IPS-20b (cell line): ENCODE results near the gene NR3C1.

ENCODE experiments used
- H3K27ac ChIP-seq: one replicate; pipeline ENCODE4 v1.5.1; 2013; ENCODE audit warnings: low read length
- H3K27me3 ChIP-seq: 2 replicates; pipeline ENCODE4 v1.6.1; 2013; ENCODE audit warnings: mild to moderate bottlenecking, low read length, inconsistent platforms; ENCODE audit not compliant: insufficient read depth
- H3K36me3 ChIP-seq: 2 replicates; pipeline ENCODE4 v1.6.1; 2013; ENCODE audit warnings: low read depth, mild to moderate bottlenecking, inconsistent platforms, low read length, moderate library complexity; ENCODE audit not compliant: insufficient read depth
- H3K4me1 ChIP-seq: 2 replicates; pipeline ENCODE4 v1.6.1; 2013; ENCODE audit warnings: mild to moderate bottlenecking, control low read depth, inconsistent platforms, low read length, moderate library complexity; ENCODE audit not compliant: insufficient read depth
- H3K4me3 ChIP-seq: 2 replicates; pipeline ENCODE4 v1.5.1; 2013; ENCODE audit warnings: mild to moderate bottlenecking, low read length, inconsistent platforms
- H3K9ac ChIP-seq: 2 replicates; pipeline ENCODE4 v1.6.1; 2013; ENCODE audit warnings: low read depth, mild to moderate bottlenecking, inconsistent platforms, low read length, moderate library complexity
- H3K9me3 ChIP-seq: 2 replicates; pipeline ENCODE4 v1.6.1; 2013; ENCODE audit warnings: mild to moderate bottlenecking, low read depth, low read length, inconsistent platforms; ENCODE audit not compliant: insufficient read depth

NR3C1 gene

GRCh38 chr5:143435210-143435657, 31.7 kb upstream of the NR3C1 start:
- no peak overlapping the region for H3K27ac ChIP-seq
- no peak overlapping the region for H3K9ac ChIP-seq

DNA sequence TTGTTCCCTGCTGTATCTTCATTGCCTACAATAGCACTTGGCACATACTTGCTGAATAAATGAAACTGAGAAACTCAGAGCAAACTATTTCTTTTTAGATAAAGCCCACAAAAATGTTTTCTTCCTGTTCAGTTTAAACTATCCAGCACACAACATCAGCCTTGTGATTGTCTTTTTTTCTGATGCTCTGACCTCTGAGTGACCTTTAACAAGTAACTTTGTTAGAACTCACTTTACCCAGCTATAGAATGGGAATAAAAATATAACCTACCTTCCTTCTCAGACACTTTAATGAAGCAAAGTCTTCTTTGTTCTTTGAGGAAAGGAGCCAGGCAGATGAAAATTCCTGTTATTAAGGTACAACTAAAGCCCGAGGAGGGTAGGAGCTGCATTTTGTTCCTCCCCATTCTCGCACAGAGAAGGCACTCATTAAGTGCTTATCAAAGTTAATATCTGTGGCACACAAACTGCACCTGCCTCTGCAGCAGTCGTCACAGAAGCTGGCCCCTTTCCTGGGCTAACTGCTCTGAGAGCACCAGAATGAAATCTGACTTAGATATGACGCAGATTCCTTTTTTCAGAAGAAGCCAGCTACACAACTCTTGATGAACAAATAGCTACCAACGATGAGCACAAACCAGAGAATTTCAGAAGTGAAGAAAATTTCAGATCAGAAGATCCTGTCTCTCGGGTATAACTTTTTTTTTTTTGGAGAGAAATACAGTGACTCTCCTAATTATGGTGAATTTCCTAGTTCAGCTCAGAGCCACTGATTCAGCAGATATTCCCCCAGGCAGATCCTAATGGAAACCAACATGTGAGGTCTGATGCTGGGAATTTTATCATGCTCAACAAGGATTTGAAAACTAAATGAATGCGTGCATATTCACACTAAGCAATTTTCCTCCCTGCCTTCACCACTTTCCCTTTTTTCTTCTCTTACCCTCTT, 31.0 kb upstream of the NR3C1 start:
- Histone ChIP-seq H3K4me3 (no peak overlapping the region), H3K27me3 (no peaks in the 10 kb centered on the region), H3K27ac (no peak overlapping the region), H3K9ac (no peak overlapping the region), H3K4me1 (peaks cover 4% of the 10 kb centered on the region; the same call in 1 of the 2 replicates), H3K36me3 (no peaks in the 10 kb centered on the region), H3K9me3 (no peaks in the 10 kb centered on the region)

More at GRCh38 chr5:143435210-143435657, 31.7 kb upstream of the NR3C1 start:
- no peaks in the 10 kb centered on the region for H3K9me3 ChIP-seq
- H3K4me3 ChIP-seq = no peak overlapping the region
- peaks cover 4% of the 10 kb centered on the region; the same call in 1 of the 2 replicates for H3K4me1 ChIP-seq
- H3K27me3 ChIP-seq = no peaks in the 10 kb centered on the region
- H3K36me3 ChIP-seq = no peaks in the 10 kb centered on the region

DNA sequence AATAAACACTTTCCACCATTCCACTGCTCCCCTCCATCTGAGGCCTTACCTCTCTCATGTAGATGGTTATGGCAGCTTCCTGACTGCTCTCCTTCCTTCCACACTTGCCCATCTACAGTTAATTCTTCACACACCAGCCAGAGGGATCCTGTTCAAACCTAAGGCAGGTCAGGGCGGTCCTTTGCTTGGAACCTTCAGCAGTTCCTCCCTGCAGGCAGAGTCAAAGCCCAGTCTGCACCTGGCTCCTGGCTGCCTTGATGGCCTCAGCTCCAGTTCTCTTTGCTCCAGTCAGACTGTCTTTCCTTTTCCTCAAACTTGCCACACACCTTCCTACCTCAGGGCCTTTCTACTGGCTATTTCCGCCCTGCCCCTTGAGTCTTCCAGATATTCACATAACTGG, 30.2 kb upstream of the NR3C1 start:
- Histone ChIP-seq H3K9ac (no peak overlapping the region), H3K4me1 (peaks cover 4% of the 10 kb centered on the region; the same call in 1 of the 2 replicates), H3K27ac (no peak overlapping the region), H3K4me3 (no peak overlapping the region), H3K36me3 (no peaks in the 10 kb centered on the region), H3K27me3 (no peaks in the 10 kb centered on the region), H3K9me3 (no peaks in the 10 kb centered on the region)

GRCh38 chr5:143432658-143433239, 29.3 kb upstream of the NR3C1 start:
- Histone ChIP-seq H3K9me3 (no peaks in the 10 kb centered on the region), H3K9ac (no peak overlapping the region), H3K27ac (no peak overlapping the region), H3K4me1 (peaks cover 4% of the 10 kb centered on the region; the same call in 1 of the 2 replicates), H3K27me3 (no peaks in the 10 kb centered on the region), H3K4me3 (no peak overlapping the region), H3K36me3 (no peaks in the 10 kb centered on the region)

GRCh38 chr5:143431789-143432188, 28.3 kb upstream of the NR3C1 start:
- Histone ChIP-seq H3K27ac (no peak overlapping the region), H3K9ac (no peak overlapping the region), H3K4me3 (no peak overlapping the region), H3K36me3 (no peaks in the 10 kb centered on the region), H3K9me3 (no peaks in the 10 kb centered on the region), H3K27me3 (no peaks in the 10 kb centered on the region), H3K4me1 (peaks cover 4% of the 10 kb centered on the region; the same call in 1 of the 2 replicates)

- Histone ChIP-seq H3K4me1 (no peaks in the 10 kb centered on the region), H3K27me3 (no peaks in the 10 kb centered on the region), H3K4me3 (no peak overlapping the region), H3K36me3 (no peaks in the 10 kb centered on the region), H3K27ac (no peak overlapping the region), H3K9me3 (no peaks in the 10 kb centered on the region), H3K9ac (no peak overlapping the region)
Observed at GRCh38 chr5:143428738-143429420, 25.4 kb upstream of the NR3C1 start.

DNA sequence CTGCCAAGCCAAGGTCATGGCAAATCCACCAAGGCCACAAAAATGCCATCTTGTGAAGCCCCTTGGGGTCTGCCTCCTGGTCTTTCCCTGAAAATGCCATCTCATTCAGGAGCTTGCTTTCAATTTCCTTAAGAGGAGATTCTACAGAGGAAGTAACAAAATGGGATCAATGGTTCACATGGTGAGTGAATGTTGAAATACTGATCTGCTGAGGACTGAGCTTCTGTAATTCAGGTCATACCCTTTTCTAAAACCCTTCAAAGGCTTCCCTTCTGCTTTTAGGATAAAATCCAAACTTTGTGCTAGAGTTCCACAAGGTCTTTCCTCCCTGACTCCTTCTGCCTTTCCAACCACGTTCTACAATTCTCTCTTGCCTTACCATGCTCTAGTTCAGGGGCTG, 24.7 kb upstream of the NR3C1 start:
- Histone ChIP-seq H3K9ac (no peak overlapping the region), H3K9me3 (no peaks in the 10 kb centered on the region), H3K27me3 (no peaks in the 10 kb centered on the region), H3K36me3 (no peaks in the 10 kb centered on the region), H3K4me1 (no peaks in the 10 kb centered on the region), H3K4me3 (no peak overlapping the region), H3K27ac (no peak overlapping the region)

DNA sequence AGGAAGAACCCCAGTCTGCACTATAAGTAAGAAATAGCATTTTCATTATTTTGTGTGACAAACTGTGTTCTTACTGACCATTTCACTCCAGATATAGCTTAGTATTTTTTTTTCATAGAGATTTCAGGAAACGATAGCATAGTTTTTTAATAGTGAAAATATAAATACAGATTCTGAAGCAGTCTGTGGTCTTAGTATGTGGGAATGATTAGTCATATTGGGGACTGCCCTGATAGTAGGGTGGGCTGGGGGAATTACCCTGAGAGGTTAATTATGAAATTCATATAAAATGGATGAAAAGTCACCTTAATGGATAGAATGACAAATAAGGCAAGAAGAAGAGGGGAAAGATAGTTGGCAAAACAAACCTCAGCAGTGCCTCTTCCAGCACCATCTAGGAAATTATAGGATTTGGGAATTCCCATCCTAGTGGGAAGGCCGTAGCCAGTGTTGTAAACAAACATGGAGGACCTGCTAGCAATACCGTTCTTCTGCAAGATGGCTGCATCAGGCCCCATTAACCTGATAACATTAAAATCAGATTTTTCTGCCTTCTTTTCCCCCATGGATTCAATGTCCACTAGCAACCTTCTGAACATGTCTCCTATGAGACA, 23.7 kb upstream of the NR3C1 start:
- no peaks in the 10 kb centered on the region for H3K27me3 ChIP-seq
- no peak overlapping the region for H3K9ac ChIP-seq
- no peak overlapping the region for H3K27ac ChIP-seq
- no peaks in the 10 kb centered on the region for H3K36me3 ChIP-seq
- H3K4me3 ChIP-seq = no peak overlapping the region
- H3K4me1 ChIP-seq = no peaks in the 10 kb centered on the region
- H3K9me3 ChIP-seq = no peaks in the 10 kb centered on the region

- Histone ChIP-seq H3K36me3 (no peaks in the 10 kb centered on the region), H3K27me3 (no peaks in the 10 kb centered on the region), H3K4me3 (no peak overlapping the region), H3K9me3 (no peaks in the 10 kb centered on the region), H3K27ac (no peak overlapping the region), H3K9ac (no peak overlapping the region), H3K4me1 (no peaks in the 10 kb centered on the region)
Observed at GRCh38 chr5:143426437-143426991, 23.0 kb upstream of the NR3C1 start.

DNA sequence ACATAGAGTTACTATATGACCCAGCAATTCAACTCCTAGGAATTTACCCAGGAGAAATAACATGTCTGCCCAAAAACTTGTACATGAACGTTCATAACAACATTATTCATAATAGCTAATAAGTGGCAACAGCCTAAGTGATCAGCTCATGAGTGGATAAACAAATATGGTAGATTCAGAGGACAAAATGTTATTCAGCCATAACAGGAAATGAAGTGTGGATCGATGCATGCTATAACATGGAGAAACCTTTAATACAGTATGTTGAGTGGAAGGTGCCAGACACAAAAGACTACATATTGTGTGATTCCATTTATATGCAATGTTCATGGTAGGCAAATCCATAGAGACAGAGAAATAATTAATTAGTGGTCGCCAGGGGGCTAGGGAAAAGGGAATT, 22.3 kb upstream of the NR3C1 start:
- Histone ChIP-seq H3K27ac (no peak overlapping the region), H3K36me3 (no peaks in the 10 kb centered on the region)

More for the DNA sequence above, 22.3 kb upstream of the NR3C1 start:
- no peaks in the 10 kb centered on the region for H3K27me3 ChIP-seq
- no peak overlapping the region for H3K4me3 ChIP-seq
- no peaks in the 10 kb centered on the region for H3K9me3 ChIP-seq
- H3K9ac ChIP-seq = no peak overlapping the region
- H3K4me1 ChIP-seq = no peaks in the 10 kb centered on the region
